ENCODE data around the gene BUD23.

BUD23 gene

DNA sequence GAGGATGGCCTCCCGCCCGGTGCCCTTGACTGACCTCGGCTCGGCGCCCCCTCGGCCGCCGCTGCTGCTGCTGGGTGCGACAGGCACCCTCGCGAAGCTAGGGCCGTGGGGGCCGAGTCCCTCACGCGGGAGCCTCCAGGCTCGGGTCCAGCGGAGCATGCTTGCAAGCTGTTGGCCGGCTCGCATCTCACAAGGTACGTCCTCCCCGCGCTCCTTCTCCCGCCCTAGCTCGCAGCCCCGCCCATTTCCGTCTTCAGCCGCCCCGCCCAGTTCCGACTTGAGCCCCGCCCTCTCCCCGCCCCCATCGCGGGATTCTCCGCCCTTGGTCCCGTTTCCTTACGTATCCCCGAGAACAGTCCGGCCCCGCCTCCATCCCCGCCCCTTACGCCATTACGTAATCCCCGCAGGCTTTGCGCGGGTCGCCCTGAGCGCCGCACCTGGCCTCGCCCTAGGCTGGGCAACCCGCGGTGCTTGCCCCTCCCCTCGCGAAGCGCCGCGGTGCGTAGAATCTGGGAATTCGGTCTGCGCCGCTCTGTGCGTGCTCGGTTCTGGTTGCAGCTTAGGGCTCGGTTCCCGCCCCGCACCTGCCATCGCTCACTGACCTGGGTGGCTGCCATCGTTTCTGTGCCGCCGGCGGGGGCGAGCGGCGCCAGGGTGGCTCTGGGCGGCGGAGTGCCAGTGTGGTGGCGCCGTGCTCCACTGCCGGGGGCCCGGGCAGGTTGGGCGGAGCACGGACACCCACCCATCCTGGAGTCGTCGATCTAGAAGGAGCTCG lies 55.4 kb downstream of the BUD23 start, which contains the start of gene ABHD11:
Gene ABHD11, minus strand, starts transcription at position 191 of the 775 bp plus-strand sequence. Its CDS starts 32 bp downstream, at position 159.
- peak within 1 kb of the TSS; percentile 89 for H3K4me3 ChIP-seq (ENCODE audit: low read depth, low read length)
- TF ChIP-seq, protein P1, sequence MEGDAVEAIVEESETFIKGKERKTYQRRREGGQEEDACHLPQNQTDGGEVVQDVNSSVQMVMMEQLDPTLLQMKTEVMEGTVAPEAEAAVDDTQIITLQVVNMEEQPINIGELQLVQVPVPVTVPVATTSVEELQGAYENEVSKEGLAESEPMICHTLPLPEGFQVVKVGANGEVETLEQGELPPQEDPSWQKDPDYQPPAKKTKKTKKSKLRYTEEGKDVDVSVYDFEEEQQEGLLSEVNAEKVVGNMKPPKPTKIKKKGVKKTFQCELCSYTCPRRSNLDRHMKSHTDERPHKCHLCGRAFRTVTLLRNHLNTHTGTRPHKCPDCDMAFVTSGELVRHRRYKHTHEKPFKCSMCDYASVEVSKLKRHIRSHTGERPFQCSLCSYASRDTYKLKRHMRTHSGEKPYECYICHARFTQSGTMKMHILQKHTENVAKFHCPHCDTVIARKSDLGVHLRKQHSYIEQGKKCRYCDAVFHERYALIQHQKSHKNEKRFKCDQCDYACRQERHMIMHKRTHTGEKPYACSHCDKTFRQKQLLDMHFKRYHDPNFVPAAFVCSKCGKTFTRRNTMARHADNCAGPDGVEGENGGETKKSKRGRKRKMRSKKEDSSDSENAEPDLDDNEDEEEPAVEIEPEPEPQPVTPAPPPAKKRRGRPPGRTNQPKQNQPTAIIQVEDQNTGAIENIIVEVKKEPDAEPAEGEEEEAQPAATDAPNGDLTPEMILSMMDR (conservative IDR thresholded peaks at IDR 0.05; ENCODE audit: low read depth, low read length), result no peak

DNA sequence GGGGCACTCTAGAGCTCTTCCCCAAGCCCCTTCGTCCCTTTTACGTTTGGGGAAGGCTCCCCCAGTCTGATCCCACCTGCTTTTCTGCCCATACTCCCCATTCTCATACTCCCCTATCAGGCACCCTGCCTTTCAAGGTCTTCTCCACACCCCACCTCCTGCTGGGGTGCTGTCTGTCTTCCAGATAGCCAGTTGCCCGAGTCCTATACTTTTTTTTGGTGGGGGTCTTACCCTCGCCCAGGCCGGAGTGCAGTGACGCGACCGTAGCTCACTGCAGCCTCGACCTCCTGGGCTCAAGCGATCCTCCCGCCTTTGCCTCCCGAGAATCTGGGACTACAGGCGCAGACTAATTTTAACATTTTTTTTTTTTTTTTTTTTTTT lies 56.0 kb downstream of the BUD23 start:
- no peak for DNase-seq (ENCODE audit: low read depth)
- TF ChIP-seq, protein P1 (conservative IDR thresholded peaks at IDR 0.05; ENCODE audit: low read depth, low read length), result no peak
- peak overlapping the region; percentile 89 for H3K4me3 ChIP-seq (ENCODE audit: low read depth, low read length)

More for the DNA sequence above, 55.4 kb downstream of the BUD23 start, which contains the start of gene ABHD11:
- peak; percentile 98 for DNase-seq (ENCODE audit: low read depth)

DNA sequence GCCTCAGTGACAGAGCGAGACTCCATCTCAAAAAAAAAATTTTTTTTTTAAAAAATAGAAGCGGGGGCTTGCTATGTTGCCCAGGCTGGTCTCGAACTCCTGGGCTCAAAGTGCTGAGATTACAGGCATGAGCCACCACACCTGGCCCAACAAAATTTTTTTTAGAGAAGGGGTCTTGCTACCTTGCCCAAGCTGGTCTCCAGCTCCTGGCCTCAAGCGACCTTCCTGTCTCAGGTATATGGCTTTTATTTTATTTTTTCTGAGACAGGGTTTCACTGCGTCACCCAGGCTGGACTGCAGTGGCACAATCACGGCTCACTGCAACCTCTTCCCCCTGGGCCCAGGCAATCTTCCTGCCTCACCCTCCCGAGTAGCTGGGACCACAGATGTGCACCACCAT lies 56.8 kb downstream of the BUD23 start:
- no peak for DNase-seq (ENCODE audit: low read depth)

DNA sequence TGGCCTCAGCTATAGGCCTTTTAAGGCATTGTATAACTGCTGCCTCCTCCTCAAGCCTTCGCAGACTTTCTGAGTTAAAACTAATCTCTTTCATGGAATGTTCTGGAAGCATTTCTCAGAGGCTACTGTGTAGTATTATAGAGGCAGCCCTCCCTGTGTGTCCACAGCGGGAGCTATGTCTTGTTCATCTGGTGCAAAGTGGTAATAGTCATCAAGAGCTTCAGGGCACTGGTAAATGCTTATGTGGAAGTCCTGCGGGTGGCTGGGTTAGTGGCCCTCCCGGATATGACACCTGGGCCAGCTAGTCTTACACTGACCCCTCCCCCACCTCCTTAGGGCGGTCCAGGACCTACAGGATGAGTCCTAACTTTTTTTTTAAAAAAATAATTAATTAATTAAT lies 57.4 kb downstream of the BUD23 start:
- no peak overlapping the region for H3K4me3 ChIP-seq (ENCODE audit: low read depth, low read length)
- DNase-seq (ENCODE audit: low read depth), result no peak
- TF ChIP-seq, protein P1 (conservative IDR thresholded peaks at IDR 0.05; ENCODE audit: low read depth, low read length), result no peak

More for the DNA sequence above, 56.8 kb downstream of the BUD23 start:
- no peak overlapping the region for H3K4me3 ChIP-seq (ENCODE audit: low read depth, low read length)
- TF ChIP-seq, protein P1 (conservative IDR thresholded peaks at IDR 0.05; ENCODE audit: low read depth, low read length), result no peak

DNA sequence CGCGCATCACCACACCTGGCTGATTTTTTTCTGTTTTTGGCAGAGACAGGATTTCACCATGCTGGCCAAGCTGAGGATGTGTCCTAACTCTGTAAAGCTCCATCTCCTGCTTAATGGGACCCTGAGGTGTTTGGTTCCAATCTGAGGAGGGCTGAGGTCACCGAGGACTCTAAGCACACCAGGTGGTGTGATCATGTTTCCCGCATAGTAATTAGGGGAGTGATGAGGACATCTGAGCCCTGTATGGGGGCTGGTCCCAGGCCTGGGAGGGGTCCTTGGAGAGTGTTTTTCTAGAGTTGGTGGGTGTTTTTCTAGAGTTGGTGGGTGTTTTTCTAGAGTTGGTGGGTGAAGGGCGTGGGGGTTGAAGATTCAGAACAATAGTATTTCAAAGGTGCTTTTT lies 58.2 kb downstream of the BUD23 start:
- TF ChIP-seq, protein P1 (conservative IDR thresholded peaks at IDR 0.05; ENCODE audit: low read depth, low read length), result no peak
- H3K4me3 ChIP-seq (ENCODE audit: low read depth, low read length), result no peak overlapping the region
- no peak for DNase-seq (ENCODE audit: low read depth)

DNA sequence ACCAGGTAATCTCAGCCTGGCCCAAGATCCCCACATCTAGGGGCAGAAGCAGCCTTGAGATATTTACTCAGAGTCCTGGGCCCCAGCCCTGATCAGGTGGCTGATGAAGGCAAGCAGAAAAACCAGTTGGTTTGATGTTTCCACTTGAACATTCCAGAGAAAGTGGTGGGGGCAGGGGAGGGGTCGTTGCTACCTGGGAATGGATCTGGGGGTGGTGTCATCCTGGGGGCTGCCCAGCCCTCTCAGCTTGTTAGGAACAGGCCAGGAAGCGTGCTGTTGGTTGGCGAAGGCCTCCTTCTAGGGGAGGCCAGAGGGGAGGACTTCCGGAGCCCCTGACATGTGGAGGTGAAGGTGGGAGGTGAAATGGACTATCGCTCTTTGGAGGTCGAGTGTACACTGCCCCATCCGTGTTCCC lies 58.9 kb downstream of the BUD23 start:
- H3K4me3 ChIP-seq (ENCODE audit: low read depth, low read length), result no peak overlapping the region
- TF ChIP-seq, protein P1 (conservative IDR thresholded peaks at IDR 0.05; ENCODE audit: low read depth, low read length), result no peak
- DNase-seq (ENCODE audit: low read depth), result no peak

Data from choroid plexus epithelial cell (primary cell).